OCI-M1 (cell line): ENCODE measurements around the gene RFTN2.
"Not testable (repeated sequence)": the region's sequence is repeated elsewhere in the genome, so short reads cannot be mapped to it uniquely, and the experiment has no call there.

ENCODE experiments used
- DNase-seq: peaks from one replicate; lab custom pipeline; 2025; lab: John Stamatoyannopoulos, UW

Gene RFTN2

DNA sequence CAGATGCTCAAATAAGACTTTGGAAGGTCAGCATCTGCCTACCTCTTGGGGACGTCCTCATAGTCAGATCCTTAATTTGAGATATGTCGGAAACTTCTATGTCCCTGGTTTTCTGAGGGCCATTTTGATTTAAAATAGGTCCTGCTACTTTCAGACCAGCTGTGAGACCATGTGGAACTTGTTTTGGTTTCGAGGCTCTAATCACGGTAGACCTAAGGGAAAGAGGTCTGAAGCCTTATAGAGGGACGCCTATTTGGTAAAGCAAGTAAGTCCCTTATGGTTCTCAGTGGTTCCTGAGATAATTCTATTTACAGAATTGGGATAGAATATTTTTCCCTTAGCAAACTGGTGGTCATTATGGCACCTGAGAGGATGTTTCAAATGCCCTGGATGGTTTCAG, 75.1 kb downstream of the RFTN2 start:
- no peak for DNase-seq

GRCh38 chr2:197599285-197599965, 76.0 kb downstream of the RFTN2 start:
- DNase-seq = peak; percentile 77

GRCh38 chr2:197598450-197598849, 76.9 kb downstream of the RFTN2 start:
- DNase-seq = no peak

- DNase-seq = no peak
Measured at GRCh38 chr2:197597166-197597565, 78.2 kb downstream of the RFTN2 start.

- no peak for DNase-seq
Measured at GRCh38 chr2:197596766-197597165, 78.6 kb downstream of the RFTN2 start.

- DNase-seq = no peak
Measured at GRCh38 chr2:197591339-197592072, 83.9 kb downstream of the RFTN2 start.

DNA sequence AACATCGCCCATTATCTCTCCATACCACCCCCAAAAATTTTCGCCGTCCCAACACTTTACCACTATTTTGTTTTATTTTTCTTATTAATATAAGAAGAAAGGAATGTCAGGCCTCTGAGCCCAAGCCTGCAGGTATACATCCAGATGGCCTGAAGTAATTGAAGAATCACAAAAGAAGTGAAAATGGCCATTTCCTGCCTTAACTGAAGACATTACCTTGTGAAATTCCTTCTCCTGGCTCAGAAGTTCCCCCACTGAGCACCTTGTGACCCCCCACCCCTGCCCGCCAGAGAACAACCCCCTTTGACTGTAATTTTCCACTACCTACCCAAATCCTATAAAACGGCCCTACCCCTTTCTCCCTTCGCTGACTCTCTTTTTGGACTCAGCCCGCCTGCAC, 88.1 kb downstream of the RFTN2 start:
- DNase-seq = not testable (repeated sequence)

- not testable (repeated sequence) for DNase-seq
Measured at GRCh38 chr2:197580166-197580565, 95.2 kb downstream of the RFTN2 start.

GRCh38 chr2:197578294-197578693, 97.1 kb downstream of the RFTN2 start:
- not testable (repeated sequence) for DNase-seq

DNA sequence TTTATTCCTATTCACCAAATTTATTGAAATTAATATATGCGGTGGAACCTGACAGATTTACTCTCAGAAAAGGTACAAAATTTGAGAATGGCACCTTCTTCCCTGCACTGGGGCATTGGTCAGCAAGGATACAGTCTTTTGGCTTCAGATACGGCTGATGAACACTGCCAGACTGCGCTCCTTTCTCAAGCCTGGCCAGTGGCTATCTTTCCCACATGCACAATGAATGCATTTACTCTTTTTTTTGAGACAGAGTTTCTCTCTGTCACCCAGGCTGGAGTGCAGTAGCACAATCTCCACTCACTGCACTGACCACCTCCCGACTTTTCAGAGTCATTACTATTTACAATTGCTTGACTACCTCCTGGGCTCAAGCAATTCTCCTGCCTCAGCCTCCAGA, 97.9 kb downstream of the RFTN2 start:
- no peak for DNase-seq

- DNase-seq = no peak
Measured at GRCh38 chr2:197576631-197577030, 98.8 kb downstream of the RFTN2 start.

DNA sequence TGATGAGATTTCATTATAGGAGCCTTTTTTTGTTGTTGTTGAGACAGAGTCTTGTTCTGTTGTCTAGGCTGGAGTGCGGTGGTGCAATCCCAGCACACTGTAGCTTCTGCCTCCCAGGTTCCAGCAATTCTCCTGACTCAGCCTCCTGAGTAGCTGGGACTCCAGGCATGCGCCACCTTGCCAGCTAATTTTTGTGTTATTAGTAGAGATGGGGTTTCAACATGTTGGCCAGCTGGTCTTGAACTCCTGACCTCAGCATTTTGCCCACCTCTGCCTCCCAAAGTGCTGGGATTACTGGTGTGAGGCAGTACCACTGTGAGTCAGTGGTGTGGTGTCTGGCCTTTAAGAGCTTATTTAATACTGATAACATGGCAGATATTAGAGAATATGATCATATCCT, 99.4 kb downstream of the RFTN2 start:
- DNase-seq = no peak

DNA sequence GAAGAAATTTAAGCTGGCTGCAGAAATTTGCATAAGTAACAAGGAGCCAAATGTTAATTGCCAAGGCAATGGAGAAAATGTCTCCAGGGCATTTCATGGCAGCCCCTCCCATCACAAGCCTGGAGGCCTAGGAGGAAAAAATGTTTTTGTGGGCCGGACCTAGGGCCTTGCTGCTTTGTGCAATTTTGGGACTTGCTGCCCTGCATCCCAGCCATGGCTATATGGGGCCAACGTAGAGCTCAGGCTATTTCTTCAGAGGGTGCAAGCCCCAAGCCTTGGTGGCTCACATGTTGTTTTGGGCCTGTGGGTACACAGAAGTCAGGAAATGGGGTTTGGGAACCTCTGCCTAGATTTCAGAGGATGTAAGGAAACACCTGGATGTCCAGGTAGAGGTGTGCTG, 101.8 kb downstream of the RFTN2 start:
- DNase-seq = no peak

DNA sequence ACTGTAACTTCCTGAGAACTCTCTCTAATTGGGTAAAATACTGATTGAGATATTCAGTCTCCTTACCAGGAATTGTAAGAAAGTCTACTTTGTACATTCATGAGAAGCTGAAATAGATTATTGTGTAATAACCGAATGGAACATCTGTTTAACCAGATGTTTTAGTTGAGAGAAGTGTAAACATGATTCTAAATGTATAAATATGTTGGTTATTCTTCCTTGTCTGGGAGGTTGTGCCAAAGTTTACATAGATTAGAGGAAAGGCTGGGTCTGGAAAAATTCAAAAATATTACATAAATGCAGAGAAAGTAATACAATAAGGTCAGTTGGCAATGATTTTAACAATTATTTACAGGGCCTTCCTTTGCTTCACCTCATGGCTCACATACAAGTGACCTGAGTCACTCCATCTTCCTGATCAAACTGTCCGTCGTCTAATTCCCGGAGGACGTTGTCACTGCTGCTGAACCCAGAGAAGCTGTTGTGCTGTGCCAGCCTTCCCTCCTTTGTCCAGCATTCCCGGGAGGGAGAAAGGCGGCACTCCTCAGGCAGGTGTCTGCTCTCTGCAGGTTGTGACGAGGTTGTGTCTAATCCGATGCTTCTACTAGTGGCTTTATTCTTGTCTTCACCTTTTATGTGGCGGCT, 103.6 kb downstream of the RFTN2 start:
- no peak for DNase-seq

GRCh38 chr2:197560146-197560665, 115.2 kb downstream of the RFTN2 start:
- DNase-seq = no peak

GRCh38 chr2:197559681-197560080, 115.7 kb downstream of the RFTN2 start:
- DNase-seq = no peak

GRCh38 chr2:197558393-197558792, 117.0 kb downstream of the RFTN2 start:
- no peak for DNase-seq

- peak; percentile 10 for DNase-seq
Measured at GRCh38 chr2:197556456-197556855, 118.9 kb downstream of the RFTN2 start.

DNA sequence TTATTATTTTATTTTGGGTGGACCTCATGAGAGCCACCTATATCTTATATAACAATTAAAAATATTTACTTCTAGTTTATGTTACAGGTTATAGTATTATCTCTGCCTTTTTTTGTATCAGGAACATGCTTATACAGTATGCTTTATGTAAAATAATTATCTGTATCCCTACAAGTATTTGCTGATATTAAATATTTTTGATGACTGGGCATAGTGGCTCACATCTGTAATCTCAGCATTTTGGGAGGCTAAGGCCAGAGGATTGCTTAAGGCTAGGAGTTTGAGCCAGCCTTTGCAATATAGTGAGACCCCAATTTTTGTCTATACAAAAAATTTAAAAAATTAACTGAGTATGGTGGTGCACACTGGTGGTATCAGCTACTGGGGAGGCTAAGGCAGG, 119.9 kb downstream of the RFTN2 start:
- DNase-seq = no peak

- DNase-seq = not testable (repeated sequence)
Measured at GRCh38 chr2:197551260-197551659, 124.1 kb downstream of the RFTN2 start.

GRCh38 chr2:197548582-197548981, 126.8 kb downstream of the RFTN2 start:
- DNase-seq = no peak

GRCh38 chr2:197547163-197547900, 128.1 kb downstream of the RFTN2 start:
- no peak for DNase-seq
